Progenitor cell of endocrine pancreas (in vitro differentiated cells): ENCODE data around the gene INKA2. TPM values are rescaled to one million over a fixed set of nuclear protein-coding genes. Genes with fewer than 3 reads are reported as not detected.

Source experiments
- DNase-seq: peaks from one replicate; pipeline ENCODE4 v3.0.0; 2021; ENCODE audit warnings: low spot score; ENCODE audit not compliant: unreplicated experiment
- H3K27ac Mint-ChIP-seq: 2 replicates; pipeline ENCODE4 v1.8.0; 2021; ENCODE audit warnings: mild to moderate bottlenecking, moderate library complexity, mixed read lengths
- H3K27me3 Mint-ChIP-seq: 2 replicates; pipeline ENCODE4 v1.8.0; 2021; ENCODE audit warnings: mixed read lengths
- H3K36me3 Mint-ChIP-seq: 2 replicates; pipeline ENCODE4 v1.8.0; 2022; ENCODE audit warnings: mixed read lengths; ENCODE audit not compliant: insufficient read depth
- H3K4me1 Mint-ChIP-seq: 2 replicates; pipeline ENCODE4 v1.8.0; 2021; ENCODE audit warnings: low read depth, mixed read lengths
- H3K4me3 Mint-ChIP-seq: 2 replicates; pipeline ENCODE4 v1.8.0; 2021; ENCODE audit warnings: low read depth, mild to moderate bottlenecking, moderate library complexity, mixed read lengths
- H3K9me3 Mint-ChIP-seq: 2 replicates; pipeline ENCODE4 v1.8.0; 2021; ENCODE audit warnings: low read depth, mixed read lengths
- total RNA-seq: library from RNA; stranded (reverse); gene quantifications from 2 replicates; pipeline ENCODE4 v1.2.1, GENCODE V29; 2021
- TF ChIP-seq, protein P1 (sequence below): fragments of 200-600 bp; sonication (generic); IDR thresholded peaks from one replicate; pipeline ENCODE4 v1.5.0; 2021; ENCODE audit warnings: antibody characterized with exemption, mild to moderate bottlenecking; ENCODE audit not compliant: unreplicated experiment

Gene INKA2
- total RNA-seq, 1 donor from 2014 or later, result 4.4 TPM

DNA sequence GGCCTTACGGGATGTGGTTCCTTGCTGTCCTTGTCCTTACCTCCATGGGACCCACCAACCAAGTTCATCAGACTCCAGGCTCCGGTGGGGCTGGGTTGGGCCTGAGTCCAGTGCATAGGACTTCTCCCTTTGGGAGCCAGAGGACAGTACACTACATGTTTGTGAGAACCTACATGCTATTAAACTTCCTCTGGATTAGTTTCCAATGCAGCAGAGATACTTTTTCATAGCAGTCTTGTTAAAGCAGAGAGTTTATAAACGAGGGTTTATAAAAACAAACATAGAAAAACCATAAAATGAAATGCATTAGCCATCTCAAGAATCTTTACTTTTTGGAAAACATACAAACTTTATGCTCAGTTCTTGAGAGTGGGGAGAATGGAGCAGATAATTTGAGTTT is 33.4 kb downstream of the INKA2 start:
- Mint-ChIP-seq H3K9me3 (no peaks in the 10 kb centered on the region), H3K27me3 (no peaks in the 10 kb centered on the region), H3K36me3 (peaks cover 9% of the 10 kb centered on the region), H3K27ac (no peak overlapping the region), H3K4me1 (peaks cover 6% of the 10 kb centered on the region), H3K4me3 (no peak overlapping the region)
- no peak for DNase-seq
- TF ChIP-seq, protein P1, sequence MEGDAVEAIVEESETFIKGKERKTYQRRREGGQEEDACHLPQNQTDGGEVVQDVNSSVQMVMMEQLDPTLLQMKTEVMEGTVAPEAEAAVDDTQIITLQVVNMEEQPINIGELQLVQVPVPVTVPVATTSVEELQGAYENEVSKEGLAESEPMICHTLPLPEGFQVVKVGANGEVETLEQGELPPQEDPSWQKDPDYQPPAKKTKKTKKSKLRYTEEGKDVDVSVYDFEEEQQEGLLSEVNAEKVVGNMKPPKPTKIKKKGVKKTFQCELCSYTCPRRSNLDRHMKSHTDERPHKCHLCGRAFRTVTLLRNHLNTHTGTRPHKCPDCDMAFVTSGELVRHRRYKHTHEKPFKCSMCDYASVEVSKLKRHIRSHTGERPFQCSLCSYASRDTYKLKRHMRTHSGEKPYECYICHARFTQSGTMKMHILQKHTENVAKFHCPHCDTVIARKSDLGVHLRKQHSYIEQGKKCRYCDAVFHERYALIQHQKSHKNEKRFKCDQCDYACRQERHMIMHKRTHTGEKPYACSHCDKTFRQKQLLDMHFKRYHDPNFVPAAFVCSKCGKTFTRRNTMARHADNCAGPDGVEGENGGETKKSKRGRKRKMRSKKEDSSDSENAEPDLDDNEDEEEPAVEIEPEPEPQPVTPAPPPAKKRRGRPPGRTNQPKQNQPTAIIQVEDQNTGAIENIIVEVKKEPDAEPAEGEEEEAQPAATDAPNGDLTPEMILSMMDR, result no peak

DNA sequence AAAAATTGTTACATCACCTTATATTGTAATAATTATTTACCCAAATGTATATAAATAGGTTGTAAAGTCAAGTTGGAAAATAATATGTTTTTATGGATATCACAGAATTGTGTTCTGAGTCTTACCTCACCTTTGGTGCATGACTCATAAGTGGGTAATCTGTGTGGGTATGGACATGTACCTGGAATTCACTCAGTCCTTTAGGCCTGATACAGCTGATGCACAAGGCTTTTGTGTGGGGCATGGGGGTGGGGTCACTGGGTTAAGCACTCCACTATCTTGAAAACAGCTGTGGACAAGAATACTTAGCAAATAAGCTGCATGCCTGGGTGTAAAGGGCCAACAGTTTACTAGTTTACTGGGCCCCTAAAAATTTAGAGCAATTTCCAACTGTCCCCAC is 34.4 kb downstream of the INKA2 start:
- H3K27me3 Mint-ChIP-seq, result no peaks in the 10 kb centered on the region
- no peak for DNase-seq
- TF ChIP-seq, protein P1, result no peak
- no peak overlapping the region for H3K4me3 Mint-ChIP-seq
- peaks cover 9% of the 10 kb centered on the region for H3K36me3 Mint-ChIP-seq
- peak overlapping the region; percentile 63 for H3K27ac Mint-ChIP-seq
- peaks cover 6% of the 10 kb centered on the region for H3K4me1 Mint-ChIP-seq
- H3K9me3 Mint-ChIP-seq, result no peaks in the 10 kb centered on the region

DNA sequence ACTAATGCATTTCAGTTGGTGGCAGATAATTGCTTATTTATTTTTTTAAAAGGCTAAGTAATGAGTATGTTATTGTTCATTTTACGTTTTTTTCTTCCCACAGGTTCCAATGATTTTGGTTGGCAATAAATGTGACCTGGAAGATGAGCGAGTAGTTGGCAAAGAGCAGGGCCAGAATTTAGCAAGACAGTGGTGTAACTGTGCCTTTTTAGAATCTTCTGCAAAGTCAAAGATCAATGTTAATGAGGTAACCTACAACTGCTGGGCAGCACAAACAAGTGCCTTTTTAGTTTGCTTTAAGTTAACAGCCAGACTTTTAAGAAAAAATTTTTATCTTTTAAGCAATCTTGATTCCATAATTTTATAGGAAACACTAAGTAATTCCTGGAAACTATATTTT is 35.0 kb downstream of the INKA2 start:
- H3K27ac Mint-ChIP-seq, result no peak overlapping the region
- H3K4me1 Mint-ChIP-seq, result peaks cover 6% of the 10 kb centered on the region
- no peaks in the 10 kb centered on the region for H3K27me3 Mint-ChIP-seq
- no peak overlapping the region for H3K4me3 Mint-ChIP-seq
- DNase-seq, result no peak
- peaks cover 11% of the 10 kb centered on the region for H3K36me3 Mint-ChIP-seq
- H3K9me3 Mint-ChIP-seq, result no peaks in the 10 kb centered on the region
- TF ChIP-seq, protein P1, result no peak

DNA sequence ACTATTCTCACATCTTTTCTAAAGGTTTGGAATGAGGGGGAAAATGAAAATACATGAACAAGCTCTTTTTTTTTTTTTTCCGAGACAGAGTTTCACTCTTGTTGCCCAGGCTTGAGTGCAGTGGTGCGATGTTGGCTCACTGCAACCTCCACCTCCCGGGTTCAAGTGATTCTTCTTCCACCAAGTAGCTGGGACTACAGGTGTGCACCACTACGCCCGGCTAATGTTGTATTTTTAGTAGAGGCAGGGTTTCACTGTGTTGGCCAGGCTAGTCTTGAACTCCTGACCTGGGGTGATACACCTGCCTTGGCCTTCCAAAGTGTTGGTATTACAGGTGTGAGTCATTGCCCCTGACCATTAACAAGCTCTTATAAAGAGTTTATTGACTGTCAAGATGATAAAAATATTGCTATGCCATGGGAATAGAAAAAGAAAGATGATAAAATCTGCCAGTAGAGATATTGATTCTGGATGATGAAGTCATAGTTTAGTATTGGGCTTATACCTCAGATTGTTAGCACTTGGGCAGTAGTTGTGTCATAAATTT is 36.6 kb downstream of the INKA2 start:
- TF ChIP-seq, protein P1, result no peak
- Mint-ChIP-seq H3K4me1 (peaks cover 11% of the 10 kb centered on the region), H3K36me3 (peaks cover 11% of the 10 kb centered on the region), H3K27me3 (no peaks in the 10 kb centered on the region), H3K4me3 (no peak overlapping the region), H3K27ac (no peak overlapping the region), H3K9me3 (no peaks in the 10 kb centered on the region)
- no peak for DNase-seq

DNA sequence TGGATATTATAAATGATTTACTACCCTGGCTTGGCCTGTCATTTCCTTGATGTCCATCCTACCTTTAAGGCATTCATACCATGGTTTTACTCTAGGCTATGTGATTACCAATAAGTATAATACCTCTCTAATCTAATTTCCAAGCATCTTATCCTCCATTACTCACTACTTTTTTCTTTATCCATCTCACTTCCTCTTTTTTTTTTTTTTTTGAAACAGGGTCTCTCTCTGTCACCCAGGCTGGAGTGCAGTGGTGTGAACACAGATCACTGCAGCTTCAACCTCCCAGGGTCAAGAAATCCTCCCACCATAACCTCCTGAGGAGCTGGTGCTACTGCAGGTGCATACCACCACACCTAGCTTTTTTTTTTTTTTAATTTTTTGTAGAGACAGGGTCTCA is 39.9 kb downstream of the INKA2 start:
- TF ChIP-seq, protein P1, result no peak
- Mint-ChIP-seq H3K4me3 (no peak overlapping the region), H3K4me1 (peaks cover 8% of the 10 kb centered on the region), H3K27ac (no peak overlapping the region), H3K9me3 (no peaks in the 10 kb centered on the region), H3K36me3 (peaks cover 8% of the 10 kb centered on the region), H3K27me3 (no peaks in the 10 kb centered on the region)
- DNase-seq, result no peak
